HEK293 (cell line): ENCODE data around the gene SLC66A2.

Source experiments
- CTCF ChIA-PET: fragments of 350-600 bp; formaldehyde crosslinking; extraction: SDS; loops from one replicate; lab custom pipeline; 2021; ENCODE audit warnings: antibody characterized with exemption; lab: Yijun Ruan, JAX
- POLR2A ChIA-PET: fragments of 300-600 bp; formaldehyde crosslinking; extraction: SDS; loops from one replicate; lab custom pipeline; 2020; ENCODE audit warnings: antibody characterized with exemption, inconsistent platforms; lab: Yijun Ruan, JAX
- H3K27ac ChIP-seq: fragments of 200-500 bp; sonication (Bioruptor generic); 2 replicates; pipeline ENCODE4 v1.5.1; 2014; ENCODE audit warnings: low read depth, low read length, control low read depth, inconsistent platforms; ENCODE audit errors: extremely low read depth
- H3K36me3 ChIP-seq, 2 experiments: fragments of 200-500 bp in 1 of 2; sonication (Bioruptor generic) in 1 of 2; 1 replicate in 1 of 2; 2 replicates in 1 of 2; pipeline ENCODE4 v1.5.1; 2014 to 2017; ENCODE audit warnings: inconsistent platforms in 2 of 2, low read length in 2 of 2; ENCODE audit not compliant: control insufficient read depth in 2 of 2, insufficient read depth in 1 of 2
- H3K4me1 ChIP-seq: fragments of 200-500 bp; sonication (Bioruptor generic); 2 replicates; pipeline ENCODE4 v1.5.1; 2014; ENCODE audit warnings: mild to moderate bottlenecking, low read length, inconsistent platforms; ENCODE audit not compliant: control insufficient read depth, insufficient read depth
- H3K4me3 ChIP-seq: 2 replicates; pipeline ENCODE4 v1.5.1; 2011; ENCODE audit warnings: low read depth, mild to moderate bottlenecking, control low read depth, low read length, moderate library complexity
- H3K9me3 ChIP-seq: fragments of 200-500 bp; sonication (Bioruptor generic); 2 replicates; pipeline ENCODE4 v1.5.1; 2014; ENCODE audit warnings: low read depth, low read length, inconsistent platforms; ENCODE audit not compliant: control insufficient read depth, insufficient read depth
- CTCF ChIP-seq: fragments of 450-650 bp; formaldehyde crosslinking; IDR thresholded peaks from 2 replicates; pipeline ENCODE4 v1.5.1; 2016; ENCODE audit warnings: missing biosample characterization, missing genetic modification characterization
- EGR2 ChIP-seq: fragments of 450-650 bp; formaldehyde crosslinking; IDR thresholded peaks from 2 replicates; pipeline ENCODE4 v1.5.1; 2016; ENCODE audit warnings: low read depth, missing biosample characterization, missing genetic modification characterization
- SP2 ChIP-seq: fragments of 450-650 bp; formaldehyde crosslinking; IDR thresholded peaks from 2 replicates; pipeline ENCODE4 v1.5.1; 2016; ENCODE audit warnings: missing biosample characterization, missing genetic modification characterization
- ZIC2 ChIP-seq: fragments of 450-650 bp; formaldehyde crosslinking; IDR thresholded peaks from 2 replicates; pipeline ENCODE4 v1.5.1; 2016; ENCODE audit warnings: missing biosample characterization, missing genetic modification characterization
- ZNF214 ChIP-seq: fragments of 450-650 bp; formaldehyde crosslinking; IDR thresholded peaks from 2 replicates; pipeline ENCODE4 v1.5.1; 2017; ENCODE audit warnings: missing biosample characterization, mild to moderate bottlenecking, missing genetic modification characterization, borderline replicate concordance
- ZNF221 ChIP-seq: fragments of 450-650 bp; formaldehyde crosslinking; IDR thresholded peaks from 2 replicates; pipeline ENCODE4 v1.5.1; 2017; ENCODE audit warnings: missing biosample characterization, missing genetic modification characterization, borderline replicate concordance
- ZNF302 ChIP-seq: fragments of 450-650 bp; formaldehyde crosslinking; IDR thresholded peaks from 2 replicates; pipeline ENCODE4 v1.5.1; 2016; ENCODE audit warnings: missing biosample characterization, missing genetic modification characterization, low read depth
- ZNF488 ChIP-seq: fragments of 450-650 bp; formaldehyde crosslinking; IDR thresholded peaks from 2 replicates; pipeline ENCODE4 v1.5.1; 2016; ENCODE audit warnings: missing biosample characterization, missing genetic modification characterization
- ZNF791 ChIP-seq: fragments of 450-650 bp; formaldehyde crosslinking; IDR thresholded peaks from 2 replicates; pipeline ENCODE4 v1.5.1; 2016; ENCODE audit warnings: missing biosample characterization, missing genetic modification characterization
- ZNF837 ChIP-seq: fragments of 450-650 bp; formaldehyde crosslinking; IDR thresholded peaks from 2 replicates; pipeline ENCODE4 v1.5.1; 2016; ENCODE audit warnings: missing biosample characterization, missing genetic modification characterization

SLC66A2 gene

GRCh38 chr18:79852561-79853302 is 98.7 kb downstream of the SLC66A2 start:
- ChIA-PET POLR2A (no interaction called here), CTCF (no interaction called here)
- H3K4me3 ChIP-seq = no peak overlapping the region
- no peaks in the 10 kb centered on the region for H3K4me1 ChIP-seq
- no peak for TF ChIP-seq ZNF302 (tag by site-specific recombination)
- no peak for TF ChIP-seq CTCF (tag by site-specific recombination)
- TF ChIP-seq ZNF837 = no peak
- no peak for TF ChIP-seq ZNF214 (tag by site-specific recombination)
- no peak for TF ChIP-seq ZNF791 (tag by site-specific recombination)
- no peak for TF ChIP-seq ZIC2
- no peak for TF ChIP-seq EGR2 (tag by site-specific recombination)
- no peak for TF ChIP-seq ZNF488
- TF ChIP-seq ZNF221 = no peak
- no peak for TF ChIP-seq SP2 (tag by site-specific recombination)
- H3K9me3 ChIP-seq = no peaks in the 10 kb centered on the region
- no peak overlapping the region for H3K27ac ChIP-seq
- H3K36me3 ChIP-seq = no peaks in the 10 kb centered on the region
